CD4-positive, alpha-beta T cell (primary cell): ENCODE measurements around the gene HOXA5. TPM values are rescaled to one million over a fixed set of nuclear protein-coding genes. Genes with fewer than 3 reads are reported as not detected.

ENCODE experiments used
- ATAC-seq: fragments of 200-7000 bp; cut with Tn5 transposase; one replicate; pipeline ENCODE4 v1.10.0; 2022; ENCODE audit warnings: mild to moderate bottlenecking; ENCODE audit not compliant: poor library complexity
- CTCF ChIA-PET: fragments of 350-600 bp; sonication (Branson Sonifier 250); formaldehyde crosslinking; loops from one replicate; lab custom pipeline; 2021; ENCODE audit warnings: antibody characterized with exemption, inconsistent platforms; lab: Charles Lee
- POLR2A ChIA-PET: fragments of 350-600 bp; sonication (Branson Sonifier 250); formaldehyde crosslinking; loops from one replicate; lab custom pipeline; 2021; ENCODE audit warnings: antibody characterized with exemption, inconsistent platforms; lab: Charles Lee
- DNase-seq, 14 experiments: peaks; one replicate each; pipeline ENCODE4 v3.0.0-alpha.2; 2013 to 2020; ENCODE audit warnings: mixed read lengths in 2 of 14
- H3K27ac ChIP-seq, 2 donors: one replicate each; pipeline versions ENCODE4 v1.5.1 to v1.7.0; 2013; ENCODE audit warnings: low read length in 2 of 2, low read depth in 1 of 2, mild to moderate bottlenecking in 1 of 2
- H3K27me3 ChIP-seq, 2 experiments: 1 replicate in 1 of 2; 2 replicates in 1 of 2; pipeline versions ENCODE4 v1.6.1 to v1.7.0; 2013; ENCODE audit warnings: low read length in 2 of 2, control low read depth in 1 of 2, mild to moderate bottlenecking in 1 of 2, moderate library complexity in 1 of 2; ENCODE audit not compliant: insufficient read depth in 2 of 2, control insufficient read depth in 1 of 2
- H3K36me3 ChIP-seq: one replicate; pipeline ENCODE4 v1.6.1; 2013; ENCODE audit warnings: low read length, control low read depth; ENCODE audit not compliant: insufficient read depth
- H3K4me1 ChIP-seq: one replicate; pipeline ENCODE4 v1.6.1; 2013; ENCODE audit warnings: low read length, control low read depth; ENCODE audit not compliant: insufficient read depth
- H3K4me3 ChIP-seq: one replicate; pipeline ENCODE4 v1.5.1; 2013; ENCODE audit warnings: mild to moderate bottlenecking, low read length, moderate library complexity
- H3K9me3 ChIP-seq, 2 experiments: 1 replicate in 1 of 2; 2 replicates in 1 of 2; pipeline versions ENCODE4 v1.6.1 to v1.7.0; 2013; ENCODE audit warnings: low read length in 2 of 2, mild to moderate bottlenecking in 2 of 2, control low read depth in 1 of 2, moderate library complexity in 1 of 2; ENCODE audit not compliant: control insufficient read depth in 1 of 2, insufficient read depth in 1 of 2
- H3K27ac Mint-ChIP-seq: one replicate; pipeline ENCODE4 v1.8.0; 2020; ENCODE audit warnings: mixed read lengths
- H3K27me3 Mint-ChIP-seq: one replicate; pipeline ENCODE4 v1.8.0; 2021; ENCODE audit warnings: mixed read lengths
- H3K36me3 Mint-ChIP-seq: one replicate; pipeline ENCODE4 v1.8.0; 2021; ENCODE audit warnings: low read depth, mixed read lengths
- H3K4me1 Mint-ChIP-seq: one replicate; pipeline ENCODE4 v1.8.0; 2021; ENCODE audit warnings: low read depth, mixed read lengths
- H3K4me3 Mint-ChIP-seq: one replicate; pipeline ENCODE4 v1.8.0; 2020; ENCODE audit warnings: mild to moderate bottlenecking, mixed read lengths
- H3K9me3 Mint-ChIP-seq: one replicate; pipeline ENCODE4 v1.8.0; 2020; ENCODE audit warnings: mixed read lengths
- CTCF ChIP-seq: fragments of 200-600 bp; IDR thresholded peaks from one replicate; pipeline ENCODE4 v1.8.0; 2022; ENCODE audit warnings: antibody characterized with exemption, mild to moderate bottlenecking
- intact Hi-C, 2 experiments: fragments of 100-400 bp; cut with DNase I in 1 of 2; cut with micrococcal nuclease in 1 of 2; formaldehyde crosslinking; loops; one replicate each; pipeline versions ENCODE4 v1.15.1 to v1.9.0; 2023 to 2025; cut with DNase I, micrococcal nuclease
- total RNA-seq, 174 experiments: library from RNA in 2 of 174; stranded (reverse) in 2 of 174; gene quantifications; one replicate each; pipeline ENCODE4 v1.2.3 and lab custom pipeline; 2021 to 2026

HOXA5 gene
- total RNA-seq, 2 experiments from 2014 or later = not detected

- H3K27me3 ChIP-seq = peaks cover 5% of the 10 kb centered on the region in 2 experiments
- intact Hi-C loops = no loop called here
- CTCF ChIA-PET = no interaction called here
Measured at GRCh38 chr7:27111042-27111750, 32.3 kb downstream of the HOXA5 start.

GRCh38 chr7:27110186-27111031 lies 33.1 kb downstream of the HOXA5 start:
- Mint-ChIP-seq H3K9me3 (no peaks in the 10 kb centered on the region), H3K27me3 (peaks cover 37% of the 10 kb centered on the region), H3K4me1 (no peaks in the 10 kb centered on the region), H3K27ac (no peak overlapping the region), H3K36me3 (no peaks in the 10 kb centered on the region), H3K4me3 (no peak overlapping the region)
- peaks cover 0 to 18% of the 10 kb centered on the region in 2 experiments for H3K9me3 ChIP-seq
- no peak for TF ChIP-seq CTCF
- no peaks in the 10 kb centered on the region for H3K36me3 ChIP-seq
- ChIA-PET CTCF (no interaction called here), POLR2A (no interaction called here)
- no peak overlapping the region for H3K4me3 ChIP-seq
- intact Hi-C loops = no loop called here
- no peak for DNase-seq
- no peaks in the 10 kb centered on the region for H3K4me1 ChIP-seq
- no peak for ATAC-seq
- H3K27ac ChIP-seq = no peak overlapping the region
- H3K27me3 ChIP-seq = peaks cover 9% of the 10 kb centered on the region in 2 experiments

More at GRCh38 chr7:27111042-27111750, 32.3 kb downstream of the HOXA5 start:
- no peak overlapping the region for H3K4me3 ChIP-seq
- TF ChIP-seq CTCF = no peak
- H3K4me1 Mint-ChIP-seq = no peaks in the 10 kb centered on the region
- no peak for DNase-seq
- H3K27ac ChIP-seq = no peak overlapping the region
- H3K36me3 ChIP-seq = no peaks in the 10 kb centered on the region
- peaks cover 32% of the 10 kb centered on the region for H3K27me3 Mint-ChIP-seq
- H3K9me3 Mint-ChIP-seq = no peaks in the 10 kb centered on the region
- H3K27ac Mint-ChIP-seq = no peak overlapping the region
- POLR2A ChIA-PET = no interaction called here
- H3K4me1 ChIP-seq = no peaks in the 10 kb centered on the region
- no peak overlapping the region for H3K4me3 Mint-ChIP-seq
- peaks cover 0 to 24% of the 10 kb centered on the region in 2 experiments for H3K9me3 ChIP-seq
- no peak for ATAC-seq
- no peaks in the 10 kb centered on the region for H3K36me3 Mint-ChIP-seq

- CTCF ChIA-PET = no interaction called here
- DNase-seq (no peak), ATAC-seq (no peak)
- no peaks in the 10 kb centered on the region for H3K36me3 Mint-ChIP-seq
- no peaks in the 10 kb centered on the region for H3K4me1 Mint-ChIP-seq
- Histone ChIP-seq H3K4me1 (no peaks in the 10 kb centered on the region), H3K27me3 (peaks cover 16% of the 10 kb centered on the region in 2 experiments), H3K4me3 (no peak overlapping the region), H3K27ac (no peak overlapping the region), H3K9me3 (peaks cover 0 to 16% of the 10 kb centered on the region in 2 experiments), H3K36me3 (no peaks in the 10 kb centered on the region)
- no peak overlapping the region for H3K27ac Mint-ChIP-seq
- no peak overlapping the region for H3K4me3 Mint-ChIP-seq
- no peak for TF ChIP-seq CTCF
- POLR2A ChIA-PET = no interaction called here
- no peaks in the 10 kb centered on the region for H3K9me3 Mint-ChIP-seq
- H3K27me3 Mint-ChIP-seq = peaks cover 40% of the 10 kb centered on the region
- intact Hi-C loops = no loop called here
Measured at GRCh38 chr7:27109466-27110185, 33.9 kb downstream of the HOXA5 start.
